Tibial nerve (tissue), 4 donors: ENCODE measurements around the gene PAPOLG.

Experiments
- EP300 ChIP-seq, 2 donors: sonication (generic); formaldehyde crosslinking; IDR thresholded peaks; one replicate each; pipeline ENCODE4 v1.6.1; 2017; ENCODE audit warnings: antibody characterized with exemption in 2 of 2, mild to moderate bottlenecking in 1 of 2
- TF ChIP-seq, protein P1 (sequence below), 5 experiments: fragments of 200-600 bp in 3 of 5; fragments of 450-650 bp in 2 of 5; sonication (generic) in 3 of 5; IDR thresholded peaks; one replicate each; pipeline ENCODE4 v1.5.1; 2016 to 2019; ENCODE audit warnings: antibody characterized with exemption in 5 of 5, mild to moderate bottlenecking in 3 of 5, moderate library complexity in 2 of 5

DNA sequence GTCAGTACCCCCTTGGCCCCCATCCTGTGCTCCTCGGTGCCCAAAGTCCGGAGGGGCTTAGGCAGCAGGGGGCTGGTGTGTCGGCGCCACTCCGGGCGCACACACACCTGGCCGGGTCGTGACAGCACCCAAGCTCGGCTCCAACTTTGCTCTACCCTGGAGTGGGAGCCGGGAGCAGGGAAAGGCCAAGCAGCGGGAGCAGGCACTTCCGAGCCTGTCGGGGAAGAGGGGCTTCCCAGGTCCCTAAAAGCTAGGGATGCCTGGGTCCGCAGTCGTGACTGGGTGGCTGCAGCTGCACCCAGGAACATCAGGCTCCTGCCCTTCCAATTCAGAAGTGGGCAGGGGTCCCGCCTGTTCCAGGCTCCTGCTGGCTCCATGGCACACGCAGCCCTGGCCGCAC, 48.4 kb downstream of the PAPOLG start:
- TF ChIP-seq, protein P1, sequence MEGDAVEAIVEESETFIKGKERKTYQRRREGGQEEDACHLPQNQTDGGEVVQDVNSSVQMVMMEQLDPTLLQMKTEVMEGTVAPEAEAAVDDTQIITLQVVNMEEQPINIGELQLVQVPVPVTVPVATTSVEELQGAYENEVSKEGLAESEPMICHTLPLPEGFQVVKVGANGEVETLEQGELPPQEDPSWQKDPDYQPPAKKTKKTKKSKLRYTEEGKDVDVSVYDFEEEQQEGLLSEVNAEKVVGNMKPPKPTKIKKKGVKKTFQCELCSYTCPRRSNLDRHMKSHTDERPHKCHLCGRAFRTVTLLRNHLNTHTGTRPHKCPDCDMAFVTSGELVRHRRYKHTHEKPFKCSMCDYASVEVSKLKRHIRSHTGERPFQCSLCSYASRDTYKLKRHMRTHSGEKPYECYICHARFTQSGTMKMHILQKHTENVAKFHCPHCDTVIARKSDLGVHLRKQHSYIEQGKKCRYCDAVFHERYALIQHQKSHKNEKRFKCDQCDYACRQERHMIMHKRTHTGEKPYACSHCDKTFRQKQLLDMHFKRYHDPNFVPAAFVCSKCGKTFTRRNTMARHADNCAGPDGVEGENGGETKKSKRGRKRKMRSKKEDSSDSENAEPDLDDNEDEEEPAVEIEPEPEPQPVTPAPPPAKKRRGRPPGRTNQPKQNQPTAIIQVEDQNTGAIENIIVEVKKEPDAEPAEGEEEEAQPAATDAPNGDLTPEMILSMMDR (IDR thresholded peaks at IDR 0.05), result no peak
- no peak for TF ChIP-seq EP300 (IDR thresholded peaks at IDR 0.05)
